ENCODE measurements around the gene CSPG4. TPM values are rescaled to one million over a fixed set of nuclear protein-coding genes. Genes with fewer than 3 reads are reported as not detected.
"Not testable (repeated sequence)": the region's sequence is repeated elsewhere in the genome, so short reads cannot be mapped to it uniquely, and the experiment has no call there.

CSPG4 gene
- total and polyA plus RNA-seq, 8 donors: 1.8 to 44.6 (median 20.3) TPM

GRCh38 chr15:75749820-75750219 lies 37.2 kb upstream of the CSPG4 start:
- intact Hi-C loops (cut with DNase I; ENCODE audit: low total_unique reads): no loop called here
- H3K9me3 ChIP-seq: no peaks in the 10 kb centered on the region
- TF ChIP-seq CTCF (IDR thresholded peaks at IDR 0.05) (no peak), POLR2A (IDR thresholded peaks at IDR 0.05) (no peak), EP300 (IDR thresholded peaks at IDR 0.05) (no peak), POLR2AphosphoS5 (IDR thresholded peaks at IDR 0.05) (no peak)
- H3K27ac ChIP-seq: no peak overlapping the region
- no peaks in the 10 kb centered on the region for H3K4me1 ChIP-seq
- DNase-seq: no peak
- H3K27me3 ChIP-seq: no peaks in the 10 kb centered on the region
- 66 to 90% (median 86%) methylated on average over 4 of the region's 4 CpGs for WGBS, 5 donors
- no peaks in the 10 kb centered on the region for H3K36me3 ChIP-seq
- H3K4me3 ChIP-seq: no peak overlapping the region

GRCh38 chr15:75748882-75749281 lies 36.2 kb upstream of the CSPG4 start:
- WGBS, 5 donors: 67 to 87% (median 71%) methylated on average over 3 to 8 of the region's 10 CpGs
- H3K36me3 ChIP-seq; H3K4me3 ChIP-seq; H3K9me3 ChIP-seq; H3K27me3 ChIP-seq; intact Hi-C loops (cut with DNase I; ENCODE audit: low total_unique reads); DNase-seq; H3K4me1 ChIP-seq; H3K27ac ChIP-seq: not testable (repeated sequence)

GRCh38 chr15:75747121-75747520 lies 34.5 kb upstream of the CSPG4 start:
- H3K9me3 ChIP-seq; H3K27me3 ChIP-seq; H3K4me1 ChIP-seq; H3K27ac ChIP-seq; H3K4me3 ChIP-seq; intact Hi-C loops (cut with DNase I; ENCODE audit: low total_unique reads); DNase-seq; H3K36me3 ChIP-seq: not testable (repeated sequence)
- WGBS, 5 donors: 87 to 96% (median 93%) methylated on average over 5 of the region's 5 CpGs

GRCh38 chr15:75745305-75745704 lies 32.7 kb upstream of the CSPG4 start:
- DNase-seq: no peak
- TF ChIP-seq CTCF (IDR thresholded peaks at IDR 0.05): no peak
- no peak for TF ChIP-seq POLR2AphosphoS5 (IDR thresholded peaks at IDR 0.05)
- no peak for TF ChIP-seq POLR2A (IDR thresholded peaks at IDR 0.05)
- no peak for TF ChIP-seq EP300 (IDR thresholded peaks at IDR 0.05)
- WGBS, 5 donors: 71 to 83% (median 76%) methylated on average over 1 of the region's 1 CpG

GRCh38 chr15:75742346-75742745 lies 29.7 kb upstream of the CSPG4 start:
- H3K9me3 ChIP-seq; H3K27ac ChIP-seq; DNase-seq; H3K4me3 ChIP-seq; H3K36me3 ChIP-seq; H3K27me3 ChIP-seq; intact Hi-C loops (cut with DNase I; ENCODE audit: low total_unique reads): not testable (repeated sequence)
- peaks cover 7 to 19% (median 11%) of the 10 kb centered on the region in 4 donors for H3K4me1 ChIP-seq
- WGBS, 5 donors: 90 to 100% (median 94%) methylated on average over 1 to 4 of the region's 4 CpGs

More at GRCh38 chr15:75745305-75745704, 32.7 kb upstream of the CSPG4 start:
- H3K36me3 ChIP-seq: no peaks in the 10 kb centered on the region
- no peaks in the 10 kb centered on the region for H3K9me3 ChIP-seq
- H3K4me1 ChIP-seq: no peaks in the 10 kb centered on the region
- no peak overlapping the region for H3K4me3 ChIP-seq
- no peak overlapping the region for H3K27ac ChIP-seq
- intact Hi-C loops (cut with DNase I; ENCODE audit: low total_unique reads): no loop called here
- no peaks in the 10 kb centered on the region for H3K27me3 ChIP-seq

GRCh38 chr15:75739791-75740190 lies 27.1 kb upstream of the CSPG4 start:
- no peak for DNase-seq
- peak overlapping the region in 1 of 5 donors; percentile 85 for H3K27ac ChIP-seq
- H3K4me3 ChIP-seq: no peak overlapping the region
- H3K36me3 ChIP-seq: no peaks in the 10 kb centered on the region
- TF ChIP-seq CTCF (IDR thresholded peaks at IDR 0.05) (no peak), POLR2A (IDR thresholded peaks at IDR 0.05) (no peak), POLR2AphosphoS5 (IDR thresholded peaks at IDR 0.05) (no peak), EP300 (IDR thresholded peaks at IDR 0.05) (no peak)
- peaks cover 9 to 22% (median 14%) of the 10 kb centered on the region in 4 donors for H3K4me1 ChIP-seq
- H3K27me3 ChIP-seq: no peaks in the 10 kb centered on the region
- intact Hi-C loops (cut with DNase I; ENCODE audit: low total_unique reads): loop anchor here (10.0 kb wide), 1 partner anchor 65 kb away; no protein-coding TSS in a partner anchor
- no peaks in the 10 kb centered on the region for H3K9me3 ChIP-seq
- WGBS, 5 donors: 91 to 96% (median 96%) methylated on average over 3 to 5 of the region's 5 CpGs
